Mesothelial cell of epicardium (in vitro differentiated cells): ENCODE data around the gene CAMTA1. TPM values are rescaled to one million over a fixed set of nuclear protein-coding genes. Genes with fewer than 3 reads are reported as not detected.

Experiments
- DNase-seq, 2 experiments: peaks; one replicate each; pipeline ENCODE4 v3.0.0; 2021; ENCODE audit warnings: low spot score in 2 of 2; ENCODE audit not compliant: unreplicated experiment in 2 of 2
- H3K27ac Mint-ChIP-seq: 2 replicates; pipeline ENCODE4 v1.8.0; 2021; ENCODE audit warnings: mixed read lengths
- H3K27me3 Mint-ChIP-seq: 2 replicates; pipeline ENCODE4 v1.8.0; 2021; ENCODE audit warnings: low read depth, mixed read lengths
- H3K36me3 Mint-ChIP-seq: 2 replicates; pipeline ENCODE4 v1.8.0; 2021; ENCODE audit warnings: mixed read lengths
- H3K4me1 Mint-ChIP-seq: 2 replicates; pipeline ENCODE4 v1.8.0; 2021; ENCODE audit warnings: mixed read lengths
- H3K4me3 Mint-ChIP-seq: 2 replicates; pipeline ENCODE4 v1.8.0; 2021; ENCODE audit warnings: mild to moderate bottlenecking, moderate library complexity, mixed read lengths
- H3K9me3 Mint-ChIP-seq: 2 replicates; pipeline ENCODE4 v1.8.0; 2021; ENCODE audit warnings: mixed read lengths
- total RNA-seq: library from RNA; stranded (reverse); gene quantifications from 3 replicates; pipeline ENCODE4 v1.2.1, GENCODE V29; 2021
- TF ChIP-seq, protein P1 (sequence below): fragments of 200-600 bp; sonication (generic); IDR thresholded peaks from one replicate; pipeline ENCODE4 v1.5.0; 2021; ENCODE audit warnings: antibody characterized with exemption; ENCODE audit not compliant: unreplicated experiment

CAMTA1 gene
- total RNA-seq, 1 donor from 2014 or later, result 70.4 TPM

DNA sequence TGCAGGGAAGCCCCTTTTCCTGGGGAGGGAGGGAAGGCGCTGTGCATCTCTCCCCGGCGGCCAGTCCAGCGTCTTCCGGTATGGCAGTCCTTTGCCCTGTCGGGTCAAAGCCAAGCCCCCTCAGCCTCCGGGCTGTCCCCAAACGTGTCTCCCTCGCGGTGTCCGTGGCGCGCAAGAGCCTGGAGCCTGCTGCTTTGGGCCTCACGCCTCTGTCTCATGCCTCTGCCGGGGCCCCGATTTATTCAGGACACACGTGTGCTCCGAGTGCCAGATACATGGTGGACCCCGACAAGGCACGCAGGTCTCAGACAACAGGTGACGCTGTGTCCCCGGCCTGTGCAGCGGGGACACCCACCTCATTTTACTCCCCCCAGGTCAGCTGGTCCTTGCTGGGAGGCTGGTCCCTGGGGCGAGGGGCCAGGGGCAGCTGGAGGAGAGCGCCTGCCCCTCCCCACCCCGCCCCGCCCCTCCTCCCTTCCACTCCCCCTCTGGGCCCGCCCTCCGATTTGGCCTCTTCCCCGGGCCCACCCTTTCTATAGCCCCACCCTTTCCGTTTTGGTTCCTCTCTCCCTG is 176.7 kb downstream of the CAMTA1 start:
- no peaks in the 10 kb centered on the region for H3K9me3 Mint-ChIP-seq
- no peak overlapping the region for H3K27ac Mint-ChIP-seq

DNA sequence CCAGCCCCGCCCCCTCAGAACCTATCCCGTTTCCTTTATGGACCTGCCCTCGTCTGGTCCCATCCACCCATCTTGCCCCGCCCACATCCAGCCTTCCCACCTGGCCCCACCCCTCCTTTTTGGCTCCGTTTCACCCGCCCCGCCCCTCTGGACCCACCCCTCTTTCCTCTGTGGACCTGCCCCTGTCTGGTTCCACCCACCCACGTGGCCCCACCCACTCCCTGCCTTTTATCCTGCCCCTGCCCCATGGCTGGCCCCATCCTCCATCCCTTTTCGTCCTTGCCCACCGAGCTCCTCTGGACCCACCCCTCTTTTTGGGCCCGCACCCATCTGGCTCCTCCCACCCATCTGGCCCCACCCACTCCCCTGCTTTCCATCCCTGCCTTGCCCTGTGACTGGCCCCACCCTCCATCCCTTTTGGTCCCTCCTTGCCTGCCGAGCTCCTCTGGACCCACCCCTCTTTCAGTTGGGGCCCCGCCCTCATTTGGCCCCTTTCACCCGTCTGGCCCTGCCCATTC is 177.3 kb downstream of the CAMTA1 start:
- TF ChIP-seq, protein P1, sequence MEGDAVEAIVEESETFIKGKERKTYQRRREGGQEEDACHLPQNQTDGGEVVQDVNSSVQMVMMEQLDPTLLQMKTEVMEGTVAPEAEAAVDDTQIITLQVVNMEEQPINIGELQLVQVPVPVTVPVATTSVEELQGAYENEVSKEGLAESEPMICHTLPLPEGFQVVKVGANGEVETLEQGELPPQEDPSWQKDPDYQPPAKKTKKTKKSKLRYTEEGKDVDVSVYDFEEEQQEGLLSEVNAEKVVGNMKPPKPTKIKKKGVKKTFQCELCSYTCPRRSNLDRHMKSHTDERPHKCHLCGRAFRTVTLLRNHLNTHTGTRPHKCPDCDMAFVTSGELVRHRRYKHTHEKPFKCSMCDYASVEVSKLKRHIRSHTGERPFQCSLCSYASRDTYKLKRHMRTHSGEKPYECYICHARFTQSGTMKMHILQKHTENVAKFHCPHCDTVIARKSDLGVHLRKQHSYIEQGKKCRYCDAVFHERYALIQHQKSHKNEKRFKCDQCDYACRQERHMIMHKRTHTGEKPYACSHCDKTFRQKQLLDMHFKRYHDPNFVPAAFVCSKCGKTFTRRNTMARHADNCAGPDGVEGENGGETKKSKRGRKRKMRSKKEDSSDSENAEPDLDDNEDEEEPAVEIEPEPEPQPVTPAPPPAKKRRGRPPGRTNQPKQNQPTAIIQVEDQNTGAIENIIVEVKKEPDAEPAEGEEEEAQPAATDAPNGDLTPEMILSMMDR, result no peak
- H3K36me3 Mint-ChIP-seq, result no peaks in the 10 kb centered on the region
- H3K9me3 Mint-ChIP-seq, result no peaks in the 10 kb centered on the region
- peak in 1 of 2 experiments; percentile 56 for DNase-seq
- peak overlapping the region; percentile 15 for H3K4me3 Mint-ChIP-seq
- peaks cover 59% of the 10 kb centered on the region for H3K27me3 Mint-ChIP-seq
- H3K27ac Mint-ChIP-seq, result no peak overlapping the region
- H3K4me1 Mint-ChIP-seq, result peaks cover 34% of the 10 kb centered on the region

More for the DNA sequence above, 176.7 kb downstream of the CAMTA1 start:
- peaks cover 34% of the 10 kb centered on the region for H3K4me1 Mint-ChIP-seq
- TF ChIP-seq, protein P1, result no peak
- peak overlapping the region; percentile 47 for H3K4me3 Mint-ChIP-seq
- H3K27me3 Mint-ChIP-seq, result peaks cover 57% of the 10 kb centered on the region
- no peaks in the 10 kb centered on the region for H3K36me3 Mint-ChIP-seq
- no peak for DNase-seq

DNA sequence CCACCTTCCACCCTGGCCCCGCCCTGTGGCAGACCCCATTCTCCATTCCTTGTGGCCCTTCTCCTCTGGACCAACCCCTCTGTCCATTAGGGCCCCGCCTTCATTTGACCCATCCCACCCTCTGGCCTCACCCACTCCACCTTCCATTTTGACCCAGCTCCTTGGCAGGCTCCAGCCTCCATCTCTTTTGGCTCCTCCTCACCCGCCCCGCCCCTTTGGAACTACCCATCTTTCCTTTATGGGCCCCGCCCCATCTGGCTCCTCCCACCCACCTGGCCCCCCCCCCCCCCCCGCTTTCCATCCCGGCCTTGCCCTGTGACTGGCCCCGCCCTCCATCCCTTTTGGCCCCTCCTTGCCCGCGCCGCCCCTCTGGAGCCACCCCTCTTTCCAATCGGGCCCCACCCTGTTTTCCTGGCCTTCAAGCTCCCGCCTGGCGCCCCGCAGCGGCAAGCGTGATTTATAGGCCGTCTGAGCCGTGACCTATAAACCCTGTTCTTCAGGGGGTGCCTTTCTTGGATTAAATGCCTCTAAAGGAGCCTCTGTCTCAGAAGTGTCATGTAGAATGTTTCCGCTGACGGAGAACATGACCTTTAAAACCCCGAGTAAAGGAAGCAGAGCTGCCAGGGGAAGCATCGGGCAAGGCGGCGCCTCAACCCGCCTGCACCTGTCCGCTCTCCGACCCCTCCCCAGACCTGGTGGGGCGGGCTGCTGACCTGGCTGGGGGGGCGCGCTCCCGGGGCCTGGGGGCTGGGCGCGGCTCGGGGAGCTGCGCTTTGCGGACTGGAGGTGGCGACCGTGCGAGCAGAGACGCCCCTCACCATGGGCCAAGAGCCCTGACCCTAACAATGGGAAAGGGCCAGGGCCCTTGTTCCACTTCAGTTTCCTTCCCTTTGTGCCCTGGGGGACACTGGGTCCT is 178.0 kb downstream of the CAMTA1 start:
- Mint-ChIP-seq H3K4me3 (peak overlapping the region; percentile 33), H3K27me3 (peaks cover 64% of the 10 kb centered on the region), H3K36me3 (no peaks in the 10 kb centered on the region), H3K27ac (no peak overlapping the region), H3K9me3 (no peaks in the 10 kb centered on the region), H3K4me1 (peaks cover 34% of the 10 kb centered on the region)
- DNase-seq, result no peak
- TF ChIP-seq, protein P1, result no peak

DNA sequence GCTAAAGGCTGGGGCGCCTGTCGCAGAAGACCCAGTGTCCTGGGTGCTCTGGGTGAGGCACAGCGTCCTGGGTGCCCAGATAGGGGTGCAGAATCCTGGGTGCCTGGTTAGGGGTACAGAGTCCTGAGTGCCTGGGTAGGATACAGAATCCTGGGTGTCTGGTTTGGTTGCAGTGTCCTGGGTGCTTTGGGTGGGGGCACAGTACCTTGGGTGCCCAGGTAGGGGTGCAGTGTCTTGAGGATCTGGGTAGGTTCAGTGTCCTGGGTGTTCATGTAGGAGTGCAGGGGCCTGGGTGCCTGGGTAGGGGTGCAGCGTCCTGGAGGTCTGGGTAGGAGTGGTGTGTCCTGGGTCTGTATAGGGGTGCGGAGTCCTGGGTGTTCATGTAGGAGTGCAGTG is 178.7 kb downstream of the CAMTA1 start:
- H3K9me3 Mint-ChIP-seq, result no peaks in the 10 kb centered on the region

DNA sequence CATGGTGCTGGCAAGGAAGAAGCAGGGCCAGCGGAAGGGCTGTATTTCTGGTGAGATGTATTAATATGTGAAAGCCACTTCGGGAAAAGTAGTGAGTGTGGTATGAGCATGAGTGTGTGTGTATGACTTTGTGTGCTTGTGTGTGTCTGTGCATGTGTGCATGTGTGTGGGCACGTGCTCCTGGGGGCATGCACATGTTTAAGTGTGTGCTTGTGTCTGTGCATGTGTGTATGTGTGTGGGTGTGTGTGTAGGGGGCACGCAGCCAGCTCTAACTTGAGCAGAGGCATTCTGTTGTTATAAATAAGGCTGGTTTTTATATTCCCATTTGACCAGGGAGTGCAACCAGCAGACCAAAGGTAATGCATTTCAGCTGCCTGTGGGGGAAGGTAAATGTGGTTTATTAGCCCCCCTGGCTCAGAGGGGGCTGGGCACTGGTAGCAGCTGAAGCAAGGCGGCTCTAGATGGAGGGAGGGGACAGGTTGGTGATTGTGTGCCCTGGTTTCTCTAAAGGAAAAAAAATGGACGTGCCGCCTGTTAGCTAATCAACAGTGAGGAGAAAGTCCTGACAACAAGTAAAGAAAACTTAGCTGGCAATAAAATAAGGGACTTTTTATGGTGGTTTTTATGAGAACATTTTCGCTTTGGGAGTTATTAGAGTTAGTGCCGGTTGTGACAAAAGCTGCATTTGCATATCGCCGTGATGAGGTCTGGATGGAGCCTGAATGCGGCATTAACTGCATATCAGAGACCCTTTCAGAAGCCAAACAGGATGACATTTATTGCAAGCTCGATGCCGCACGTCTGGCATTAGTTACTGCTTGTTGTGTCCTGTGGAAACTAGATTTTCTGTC is 180.1 kb downstream of the CAMTA1 start:
- Mint-ChIP-seq H3K4me1 (peaks cover 22% of the 10 kb centered on the region), H3K4me3 (no peak overlapping the region), H3K27me3 (peaks cover 66% of the 10 kb centered on the region), H3K36me3 (no peaks in the 10 kb centered on the region), H3K27ac (no peak overlapping the region), H3K9me3 (no peaks in the 10 kb centered on the region)
- no peak for DNase-seq
- TF ChIP-seq, protein P1, result no peak

More for the DNA sequence above, 178.7 kb downstream of the CAMTA1 start:
- TF ChIP-seq, protein P1, result no peak
- peaks cover 33% of the 10 kb centered on the region for H3K4me1 Mint-ChIP-seq
- H3K36me3 Mint-ChIP-seq, result no peaks in the 10 kb centered on the region
- no peak overlapping the region for H3K27ac Mint-ChIP-seq
- H3K27me3 Mint-ChIP-seq, result peaks cover 69% of the 10 kb centered on the region
- DNase-seq, result no peak
- peak overlapping the region; percentile 35 for H3K4me3 Mint-ChIP-seq
